Adipocyte (in vitro differentiated cells): Measurements from ENCODE around the gene LRRC26.
A peak's percentile ranks its signal among the peaks of the same experiment; 100 is the strongest.

Experiments
- DNase-seq: peaks from one replicate; pipeline ENCODE4 v3.0.0-alpha.2; 2015; ENCODE audit warnings: low read depth
- H3K27me3 ChIP-seq: replicated peaks from 2 replicates; pipeline ENCODE4 v1.7.0; 2013; ENCODE audit warnings: mild to moderate bottlenecking, low read length, moderate library complexity; ENCODE audit not compliant: control insufficient read depth, insufficient read depth
- H3K36me3 ChIP-seq: 2 replicates; pipeline ENCODE4 v1.7.0; 2013; ENCODE audit warnings: low read length, mild to moderate bottlenecking, moderate library complexity; ENCODE audit not compliant: control insufficient read depth, insufficient read depth, severe bottlenecking
- H3K4me1 ChIP-seq: 2 replicates; pipeline ENCODE4 v1.7.0; 2013; ENCODE audit warnings: mild to moderate bottlenecking, low read length, moderate library complexity; ENCODE audit not compliant: control insufficient read depth, insufficient read depth
- H3K4me3 ChIP-seq: 2 replicates; pipeline ENCODE4 v1.7.0; 2013; ENCODE audit warnings: mild to moderate bottlenecking, low read length, moderate library complexity
- H3K9ac ChIP-seq: 2 replicates; pipeline ENCODE4 v1.7.0; 2013; ENCODE audit warnings: mild to moderate bottlenecking, low read length, moderate library complexity
- H3K9me3 ChIP-seq: 2 replicates; pipeline ENCODE4 v1.7.0; 2013; ENCODE audit warnings: mild to moderate bottlenecking, low read length, moderate library complexity; ENCODE audit not compliant: control insufficient read depth

Gene LRRC26

GRCh38 chr9:137163805-137164204 is 6.0 kb downstream of the LRRC26 start:
- Histone ChIP-seq H3K4me1 (no peaks in the 10 kb centered on the region), H3K27me3 (peaks cover 46% of the 10 kb centered on the region), H3K36me3 (no peaks in the 10 kb centered on the region), H3K9ac (no peak overlapping the region), H3K9me3 (no peaks in the 10 kb centered on the region), H3K4me3 (no peak overlapping the region)
- DNase-seq: no peak

DNA sequence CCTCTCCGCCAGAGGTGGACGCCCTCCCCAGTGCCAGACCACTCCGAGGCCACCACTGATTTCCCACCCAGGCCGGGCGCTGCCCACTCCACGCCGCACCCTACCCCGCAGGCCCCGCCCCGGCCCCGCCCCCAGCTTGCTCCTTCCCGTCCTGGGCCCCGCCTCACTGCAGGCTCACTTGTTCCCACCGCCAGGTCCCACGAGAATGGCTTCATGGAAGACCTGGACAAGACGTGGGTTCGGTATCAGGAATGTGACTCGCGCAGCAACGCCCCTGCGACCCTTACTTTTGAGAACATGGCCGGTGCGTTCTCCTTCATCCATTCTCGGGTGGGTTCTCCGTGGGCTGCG is 6.5 kb downstream of the LRRC26 start:
- H3K36me3 ChIP-seq: no peaks in the 10 kb centered on the region
- H3K4me3 ChIP-seq: no peak overlapping the region
- peaks cover 50% of the 10 kb centered on the region for H3K27me3 ChIP-seq
- no peak overlapping the region for H3K9ac ChIP-seq
- H3K4me1 ChIP-seq: no peaks in the 10 kb centered on the region
- H3K9me3 ChIP-seq: no peaks in the 10 kb centered on the region
- DNase-seq: peak; percentile 14

- Histone ChIP-seq H3K4me3 (no peak overlapping the region), H3K27me3 (peaks cover 55% of the 10 kb centered on the region), H3K9me3 (no peaks in the 10 kb centered on the region), H3K4me1 (no peaks in the 10 kb centered on the region), H3K9ac (no peak overlapping the region), H3K36me3 (no peaks in the 10 kb centered on the region)
- peak; percentile 17 for DNase-seq
Observed at GRCh38 chr9:137162505-137163364, 7.1 kb downstream of the LRRC26 start.

- Histone ChIP-seq H3K4me1 (no peaks in the 10 kb centered on the region), H3K9ac (no peak overlapping the region), H3K4me3 (no peak overlapping the region), H3K36me3 (no peaks in the 10 kb centered on the region), H3K27me3 (peaks cover 59% of the 10 kb centered on the region), H3K9me3 (no peaks in the 10 kb centered on the region)
- no peak for DNase-seq
Observed at GRCh38 chr9:137161558-137162486, 8.0 kb downstream of the LRRC26 start.

- Histone ChIP-seq H3K4me3 (no peak overlapping the region), H3K27me3 (peaks cover 58% of the 10 kb centered on the region), H3K36me3 (no peaks in the 10 kb centered on the region), H3K9me3 (no peaks in the 10 kb centered on the region), H3K9ac (no peak overlapping the region), H3K4me1 (no peaks in the 10 kb centered on the region)
- DNase-seq: no peak
Observed at GRCh38 chr9:137160716-137161557, 8.9 kb downstream of the LRRC26 start.

DNA sequence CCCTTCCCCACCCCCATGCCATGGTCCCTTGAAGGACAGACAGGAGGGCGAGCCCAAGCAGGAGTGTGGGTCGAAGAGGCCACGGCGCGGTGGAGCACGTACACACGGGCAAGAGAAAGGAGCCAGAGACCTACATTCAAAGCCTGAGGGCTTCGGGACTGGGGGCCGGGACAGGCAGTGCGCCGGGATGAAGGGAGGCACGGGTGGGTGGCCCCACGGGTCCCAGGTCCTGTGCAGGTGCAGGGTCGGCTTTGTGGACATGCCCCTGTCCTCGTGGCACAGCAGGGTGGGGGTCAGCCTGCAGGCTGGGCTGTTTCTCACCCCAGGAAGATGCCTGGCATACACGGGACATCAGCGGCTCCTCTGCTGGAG is 9.8 kb downstream of the LRRC26 start:
- Histone ChIP-seq H3K4me1 (no peaks in the 10 kb centered on the region), H3K9ac (no peak overlapping the region), H3K9me3 (no peaks in the 10 kb centered on the region), H3K36me3 (no peaks in the 10 kb centered on the region), H3K27me3 (peaks cover 61% of the 10 kb centered on the region), H3K4me3 (no peak overlapping the region)
- DNase-seq: no peak

- no peak overlapping the region for H3K9ac ChIP-seq
- no peaks in the 10 kb centered on the region for H3K36me3 ChIP-seq
- DNase-seq: no peak
- no peak overlapping the region for H3K4me3 ChIP-seq
- peaks cover 56% of the 10 kb centered on the region for H3K27me3 ChIP-seq
- H3K4me1 ChIP-seq: no peaks in the 10 kb centered on the region
- no peaks in the 10 kb centered on the region for H3K9me3 ChIP-seq
Observed at GRCh38 chr9:137159105-137160053, 10.5 kb downstream of the LRRC26 start.

GRCh38 chr9:137158625-137159024 is 11.2 kb downstream of the LRRC26 start:
- Histone ChIP-seq H3K27me3 (peaks cover 50% of the 10 kb centered on the region), H3K4me3 (no peak overlapping the region)
- no peak for DNase-seq

DNA sequence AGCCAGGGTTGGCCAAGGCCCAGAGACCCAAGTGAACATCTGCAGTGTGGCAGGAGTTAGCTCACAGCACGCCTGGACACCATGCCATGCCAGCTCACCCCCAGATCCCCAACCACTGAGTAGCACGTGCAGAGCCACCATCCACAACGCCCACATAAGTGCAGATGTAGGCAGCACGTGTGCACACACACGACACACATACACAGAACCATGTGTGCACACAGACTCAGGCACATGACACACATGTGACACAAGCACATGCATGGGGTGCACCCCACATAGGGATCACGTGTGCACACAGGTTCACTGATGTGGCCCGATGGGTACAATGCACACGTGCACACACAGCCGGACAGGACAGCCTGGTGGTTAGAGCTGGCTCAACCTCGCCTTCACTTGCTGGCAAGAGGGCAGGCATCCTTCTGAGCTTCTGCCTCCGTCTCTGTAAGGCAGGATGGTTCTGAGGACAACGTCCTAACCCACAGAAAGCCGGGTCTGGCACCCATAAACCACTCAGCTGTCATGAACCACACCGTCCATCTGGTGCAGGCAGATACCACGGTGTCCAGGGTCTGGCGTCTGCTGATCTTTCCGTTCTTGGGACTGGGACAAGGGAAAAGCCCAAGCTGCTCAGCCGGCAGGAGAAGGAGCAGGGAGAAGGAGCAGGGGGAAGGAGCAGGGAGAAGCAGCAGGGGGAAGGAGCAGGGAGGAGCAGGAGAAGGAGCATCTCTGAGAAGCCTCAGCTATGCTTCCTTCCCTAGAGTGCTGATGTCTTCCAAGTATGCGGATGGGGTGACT is 12.0 kb downstream of the LRRC26 start:
- H3K9me3 ChIP-seq: no peaks in the 10 kb centered on the region
- no peak for DNase-seq
- H3K4me3 ChIP-seq: no peak overlapping the region
- no peaks in the 10 kb centered on the region for H3K4me1 ChIP-seq
- peaks cover 47% of the 10 kb centered on the region for H3K27me3 ChIP-seq
- H3K9ac ChIP-seq: no peak overlapping the region
- H3K36me3 ChIP-seq: no peaks in the 10 kb centered on the region

More at GRCh38 chr9:137158625-137159024, 11.2 kb downstream of the LRRC26 start:
- no peaks in the 10 kb centered on the region for H3K36me3 ChIP-seq
- no peaks in the 10 kb centered on the region for H3K4me1 ChIP-seq
- no peaks in the 10 kb centered on the region for H3K9me3 ChIP-seq
- H3K9ac ChIP-seq: no peak overlapping the region
